Measurements from ENCODE around the gene NFATC2.
A peak's percentile ranks its signal among the peaks of the same experiment; 100 is the strongest.

Gene NFATC2

DNA sequence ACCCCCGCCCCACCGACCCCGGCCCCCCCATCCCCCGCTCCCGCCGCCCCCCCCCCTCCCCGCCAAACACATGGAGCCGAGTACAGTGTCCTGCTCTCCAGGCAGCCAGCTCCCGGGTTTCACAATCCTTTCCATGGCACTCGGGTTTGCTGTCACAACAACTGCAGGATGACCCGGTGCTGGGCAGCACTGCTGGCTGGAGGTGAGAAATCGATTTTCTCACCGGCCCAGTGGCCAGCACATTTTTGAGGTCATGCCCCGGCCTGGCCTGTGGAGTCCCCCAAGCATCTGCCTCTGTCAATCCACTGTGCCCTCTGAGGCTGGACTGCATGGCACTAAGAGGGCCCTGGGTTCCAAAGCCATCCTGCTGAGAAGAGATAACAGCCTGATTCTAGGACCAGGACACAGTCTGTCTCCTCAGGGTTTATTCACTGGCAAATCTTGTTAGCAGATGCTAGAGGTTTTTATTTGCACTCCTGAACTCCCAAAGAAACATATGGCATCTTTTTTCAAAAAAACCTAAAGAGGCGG, 129.5 kb downstream of the NFATC2 start:
- DNase-seq (ENCODE audit: low read depth): no peak

DNA sequence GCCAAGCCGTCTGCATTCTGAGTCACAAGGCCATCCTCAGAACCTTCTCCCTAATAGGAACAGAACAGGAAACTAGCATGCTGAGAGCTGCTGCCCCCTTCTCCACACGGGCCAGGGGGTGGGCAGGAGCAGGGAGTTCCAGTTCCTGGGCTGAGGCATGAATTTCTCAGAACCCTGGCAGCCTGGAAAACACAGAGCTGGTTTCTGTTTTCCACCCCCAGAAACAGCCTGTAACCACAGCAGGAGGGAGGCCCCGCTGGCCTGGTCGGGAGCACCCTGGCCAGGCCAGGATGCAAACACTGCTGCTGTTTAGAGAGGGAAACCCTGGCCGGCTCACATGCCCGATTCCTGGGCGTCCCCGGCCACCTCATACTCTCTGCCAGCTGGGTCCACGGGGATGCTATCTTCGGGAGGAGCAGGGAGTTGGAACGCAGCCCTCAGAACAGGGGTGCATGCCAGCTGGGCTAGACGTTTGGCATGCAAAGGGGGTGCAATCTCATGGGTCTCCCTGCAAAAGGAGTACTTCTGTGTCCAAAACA, 130.1 kb downstream of the NFATC2 start:
- no peak for DNase-seq (ENCODE audit: low read depth)

GRCh38 chr20:51411870-51412269, 130.6 kb downstream of the NFATC2 start:
- no peak for DNase-seq (ENCODE audit: low read depth)

GRCh38 chr20:51410586-51411325, 131.8 kb downstream of the NFATC2 start:
- no peak for DNase-seq (ENCODE audit: low read depth)

- no peak for DNase-seq (ENCODE audit: low read depth)
These were observed 133.2 kb downstream of the NFATC2 start for GRCh38 chr20:51409192-51409880.

DNA sequence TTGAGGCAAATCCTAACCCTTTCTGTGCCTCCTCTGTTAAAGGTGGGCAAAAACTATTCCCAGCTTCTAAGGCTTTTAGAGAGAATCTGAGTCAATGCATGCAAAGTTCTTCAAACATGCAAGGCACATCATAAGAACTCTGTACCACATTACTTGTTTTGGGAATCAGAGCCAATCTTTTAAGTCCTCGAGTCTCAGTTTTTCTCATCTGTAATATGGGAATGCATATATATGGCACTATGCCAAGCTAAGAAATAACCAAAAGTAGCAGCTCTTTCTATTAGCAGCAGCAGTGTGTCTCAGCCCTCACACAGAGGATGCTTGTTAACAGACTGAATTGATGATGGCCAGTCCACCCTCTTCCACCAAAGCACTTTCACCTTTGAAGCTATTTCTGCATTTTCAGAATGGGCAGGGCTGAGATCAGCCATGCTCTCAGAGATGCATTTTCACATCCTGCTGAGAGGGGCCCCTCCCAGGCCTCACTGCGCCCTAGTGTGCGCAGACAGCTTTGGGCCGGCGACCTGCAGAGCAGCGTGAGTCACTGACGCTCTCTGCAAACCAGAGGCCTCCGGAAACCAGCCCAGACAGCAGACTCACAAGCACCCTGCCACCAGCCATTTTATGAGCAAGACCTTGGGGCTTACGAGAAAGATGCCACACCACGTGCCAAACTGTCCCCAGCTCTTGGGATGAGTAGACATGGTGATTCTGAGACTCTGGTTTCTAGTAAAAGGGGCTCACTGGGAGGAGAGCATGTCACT, 138.0 kb downstream of the NFATC2 start:
- DNase-seq (ENCODE audit: low read depth): peak; percentile 87

- DNase-seq (ENCODE audit: low read depth): no peak
These were observed 138.9 kb downstream of the NFATC2 start for GRCh38 chr20:51403466-51404220.

- peak; percentile 43 for DNase-seq (ENCODE audit: low read depth)
These were observed 140.3 kb downstream of the NFATC2 start for GRCh38 chr20:51402201-51402600.

- no peak for DNase-seq (ENCODE audit: low read depth)
These were observed 141.0 kb downstream of the NFATC2 start for GRCh38 chr20:51401496-51401895.

DNA sequence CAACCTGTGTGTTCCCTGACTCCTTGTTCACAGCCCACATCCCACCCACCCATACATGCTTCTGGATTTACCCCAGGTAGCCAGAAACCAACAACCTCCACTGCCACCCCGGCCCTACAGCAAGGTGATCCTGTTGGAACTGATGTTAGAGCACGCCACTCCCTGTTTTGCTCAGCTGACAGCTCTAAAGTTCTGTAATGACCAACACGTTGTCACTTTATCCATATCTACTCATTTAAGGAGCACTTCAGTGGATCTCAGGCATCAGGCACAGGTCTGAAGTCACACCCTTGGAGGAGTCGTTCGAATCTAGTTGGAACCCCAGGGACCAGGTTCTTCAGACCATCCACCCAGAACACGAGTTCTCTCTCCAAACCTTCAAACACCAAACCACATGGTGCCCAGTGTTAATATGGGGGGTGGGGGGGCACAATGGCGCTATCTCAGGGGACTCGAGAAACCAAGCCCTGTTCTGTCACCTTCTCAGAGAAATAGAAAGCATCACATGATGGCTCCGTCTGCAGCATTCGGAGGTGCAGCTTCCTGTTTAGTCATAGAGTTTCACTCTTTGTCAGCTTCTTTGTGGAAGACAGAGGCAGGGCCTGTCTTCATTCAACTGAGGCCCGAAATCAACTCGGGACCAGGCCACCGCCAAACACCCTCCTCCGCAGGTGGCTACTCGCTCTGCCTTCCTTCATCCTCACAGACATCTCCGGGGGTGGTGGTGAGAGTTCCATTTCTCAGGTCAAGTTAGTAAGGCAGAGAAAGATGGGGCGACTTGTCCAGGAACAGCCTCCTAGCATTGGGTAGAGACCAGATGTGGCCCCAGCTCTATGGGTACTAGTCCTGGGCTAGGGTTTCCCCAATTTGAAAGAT, 142.2 kb downstream of the NFATC2 start:
- DNase-seq (ENCODE audit: low read depth): peak; percentile 47

- DNase-seq (ENCODE audit: low read depth): no peak
These were observed 143.3 kb downstream of the NFATC2 start for GRCh38 chr20:51399006-51399890.

GRCh38 chr20:51398552-51398951, 144.0 kb downstream of the NFATC2 start:
- DNase-seq (ENCODE audit: low read depth): no peak

GRCh38 chr20:51398083-51398482, 144.4 kb downstream of the NFATC2 start:
- DNase-seq (ENCODE audit: low read depth): no peak

GRCh38 chr20:51397137-51397536, 145.4 kb downstream of the NFATC2 start:
- DNase-seq (ENCODE audit: low read depth): no peak

DNA sequence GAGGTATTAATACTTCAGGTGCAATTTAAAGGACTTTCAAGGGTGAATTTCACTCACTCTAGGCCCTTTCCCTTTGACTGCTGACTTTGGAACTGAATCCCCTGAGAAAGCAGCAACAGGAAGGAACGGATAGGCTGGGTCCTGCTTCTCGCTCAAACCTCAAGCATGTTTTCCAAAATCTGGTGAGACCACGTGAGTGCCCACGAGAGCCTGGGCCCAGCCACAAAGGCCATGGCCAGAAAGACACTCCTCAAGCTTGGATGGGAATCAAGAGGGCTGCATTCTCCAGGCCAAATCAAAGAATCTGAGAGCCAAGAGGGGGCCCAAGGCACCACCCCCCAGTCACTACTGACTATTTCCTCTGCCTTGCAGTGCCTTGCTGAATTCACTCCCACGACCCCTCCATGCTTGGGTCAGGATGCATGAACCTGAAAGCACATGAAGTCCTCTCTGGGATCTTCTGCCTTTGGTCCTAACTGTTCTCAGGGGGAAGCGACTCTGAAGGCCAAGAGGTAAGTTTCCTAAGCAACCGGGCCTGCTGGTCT, 146.1 kb downstream of the NFATC2 start:
- DNase-seq (ENCODE audit: low read depth): no peak

- DNase-seq (ENCODE audit: low read depth): no peak
These were observed 147.8 kb downstream of the NFATC2 start for GRCh38 chr20:51394706-51395105.

DNA sequence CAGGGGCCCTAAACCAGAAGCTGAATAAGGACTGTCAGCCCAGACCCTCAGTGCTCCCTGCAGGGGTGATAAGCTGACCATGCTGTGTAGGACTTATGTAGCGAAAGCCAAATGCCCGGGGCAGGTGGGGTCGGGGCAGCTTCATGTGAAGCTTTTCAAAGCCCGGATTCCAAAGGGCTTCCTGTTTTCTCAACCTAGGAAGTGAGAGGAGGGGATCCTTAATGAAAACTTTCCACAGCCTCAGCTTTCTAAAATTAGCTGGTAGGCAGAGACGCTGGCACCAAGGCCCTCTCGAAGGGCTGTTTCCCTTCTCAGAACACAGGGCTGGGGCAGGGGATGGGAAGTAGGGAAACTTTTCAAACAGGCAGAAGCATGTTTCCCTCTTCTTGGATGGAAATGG, 148.9 kb downstream of the NFATC2 start:
- DNase-seq (ENCODE audit: low read depth): no peak

GRCh38 chr20:51392614-51393186, 149.8 kb downstream of the NFATC2 start:
- DNase-seq (ENCODE audit: low read depth): no peak

GRCh38 chr20:51391926-51392325, 150.6 kb downstream of the NFATC2 start:
- DNase-seq (ENCODE audit: low read depth): no peak
